HEK293 (cell line): ENCODE data around the gene ZFP36.

ENCODE experiments used
- ZBTB21 ChIP-seq: fragments of 450-650 bp; formaldehyde crosslinking; IDR thresholded peaks from 2 replicates; pipeline ENCODE4 v1.5.1; 2017; ENCODE audit warnings: missing biosample characterization, missing genetic modification characterization
- ZNF19 ChIP-seq: fragments of 450-650 bp; formaldehyde crosslinking; IDR thresholded peaks from 2 replicates; pipeline ENCODE4; 2016; ENCODE audit warnings: missing biosample characterization, missing genetic modification characterization, low read depth
- ZNF335 ChIP-seq: fragments of 450-650 bp; formaldehyde crosslinking; conservative IDR thresholded peaks from 2 replicates; pipeline ENCODE4 v1.5.1; 2016; ENCODE audit warnings: missing biosample characterization, missing genetic modification characterization
- ZNF416 ChIP-seq: fragments of 450-650 bp; formaldehyde crosslinking; IDR thresholded peaks from 2 replicates; pipeline ENCODE4 v1.5.1; 2016; ENCODE audit warnings: missing biosample characterization, missing genetic modification characterization
- ZNF561 ChIP-seq: fragments of 450-650 bp; IDR thresholded peaks from 2 replicates; pipeline ENCODE4 v1.5.1; 2018; ENCODE audit warnings: missing biosample characterization, missing genetic modification characterization, borderline replicate concordance
- ZNF596 ChIP-seq: fragments of 450-650 bp; IDR thresholded peaks from 2 replicates; pipeline ENCODE4 v1.5.0; 2018; ENCODE audit warnings: missing biosample characterization, mild to moderate bottlenecking, missing genetic modification characterization, moderate library complexity
- TF ChIP-seq, protein P1 (sequence below): fragments of 450-650 bp; formaldehyde crosslinking; IDR thresholded peaks from 2 replicates; pipeline ENCODE4 v1.5.1; 2016; ENCODE audit warnings: missing biosample characterization, missing genetic modification characterization
- TF ChIP-seq, protein P2 (sequence below): fragments of 450-650 bp; formaldehyde crosslinking; IDR thresholded peaks from 2 replicates; pipeline ENCODE4 v1.5.1; 2016; ENCODE audit warnings: missing biosample characterization, missing genetic modification characterization

DNA sequence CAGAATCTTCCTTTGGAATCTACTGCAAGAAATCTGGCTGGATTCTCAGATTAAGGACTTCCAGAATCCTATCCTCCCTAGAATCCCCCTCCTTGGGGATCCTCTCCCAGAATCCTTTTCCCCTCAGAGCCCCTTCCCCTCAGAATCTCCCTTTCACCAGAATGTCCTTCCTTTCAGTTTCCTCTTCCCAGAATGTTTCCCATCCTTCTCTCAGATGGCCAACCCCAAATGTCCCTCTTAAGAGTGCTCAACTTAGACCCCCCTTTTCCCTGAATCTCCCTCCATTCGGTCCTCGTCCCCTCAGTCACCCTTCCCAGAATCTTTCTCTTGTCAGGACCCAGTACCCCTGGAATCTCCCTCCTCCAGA lies 29.7 kb downstream of the ZFP36 start:
- no peak for TF ChIP-seq ZNF416 (tag by site-specific recombination)
- TF ChIP-seq ZNF596 (tag by site-specific recombination): no peak
- TF ChIP-seq, protein P1, sequence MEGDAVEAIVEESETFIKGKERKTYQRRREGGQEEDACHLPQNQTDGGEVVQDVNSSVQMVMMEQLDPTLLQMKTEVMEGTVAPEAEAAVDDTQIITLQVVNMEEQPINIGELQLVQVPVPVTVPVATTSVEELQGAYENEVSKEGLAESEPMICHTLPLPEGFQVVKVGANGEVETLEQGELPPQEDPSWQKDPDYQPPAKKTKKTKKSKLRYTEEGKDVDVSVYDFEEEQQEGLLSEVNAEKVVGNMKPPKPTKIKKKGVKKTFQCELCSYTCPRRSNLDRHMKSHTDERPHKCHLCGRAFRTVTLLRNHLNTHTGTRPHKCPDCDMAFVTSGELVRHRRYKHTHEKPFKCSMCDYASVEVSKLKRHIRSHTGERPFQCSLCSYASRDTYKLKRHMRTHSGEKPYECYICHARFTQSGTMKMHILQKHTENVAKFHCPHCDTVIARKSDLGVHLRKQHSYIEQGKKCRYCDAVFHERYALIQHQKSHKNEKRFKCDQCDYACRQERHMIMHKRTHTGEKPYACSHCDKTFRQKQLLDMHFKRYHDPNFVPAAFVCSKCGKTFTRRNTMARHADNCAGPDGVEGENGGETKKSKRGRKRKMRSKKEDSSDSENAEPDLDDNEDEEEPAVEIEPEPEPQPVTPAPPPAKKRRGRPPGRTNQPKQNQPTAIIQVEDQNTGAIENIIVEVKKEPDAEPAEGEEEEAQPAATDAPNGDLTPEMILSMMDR: no peak
- TF ChIP-seq ZNF561 (tag by site-specific recombination): no peak
- no peak; the same call in 1 of the 2 replicates for TF ChIP-seq ZNF335 (tag by site-specific recombination)
- no peak for TF ChIP-seq ZBTB21 (tag by site-specific recombination)
- TF ChIP-seq, protein P2, sequence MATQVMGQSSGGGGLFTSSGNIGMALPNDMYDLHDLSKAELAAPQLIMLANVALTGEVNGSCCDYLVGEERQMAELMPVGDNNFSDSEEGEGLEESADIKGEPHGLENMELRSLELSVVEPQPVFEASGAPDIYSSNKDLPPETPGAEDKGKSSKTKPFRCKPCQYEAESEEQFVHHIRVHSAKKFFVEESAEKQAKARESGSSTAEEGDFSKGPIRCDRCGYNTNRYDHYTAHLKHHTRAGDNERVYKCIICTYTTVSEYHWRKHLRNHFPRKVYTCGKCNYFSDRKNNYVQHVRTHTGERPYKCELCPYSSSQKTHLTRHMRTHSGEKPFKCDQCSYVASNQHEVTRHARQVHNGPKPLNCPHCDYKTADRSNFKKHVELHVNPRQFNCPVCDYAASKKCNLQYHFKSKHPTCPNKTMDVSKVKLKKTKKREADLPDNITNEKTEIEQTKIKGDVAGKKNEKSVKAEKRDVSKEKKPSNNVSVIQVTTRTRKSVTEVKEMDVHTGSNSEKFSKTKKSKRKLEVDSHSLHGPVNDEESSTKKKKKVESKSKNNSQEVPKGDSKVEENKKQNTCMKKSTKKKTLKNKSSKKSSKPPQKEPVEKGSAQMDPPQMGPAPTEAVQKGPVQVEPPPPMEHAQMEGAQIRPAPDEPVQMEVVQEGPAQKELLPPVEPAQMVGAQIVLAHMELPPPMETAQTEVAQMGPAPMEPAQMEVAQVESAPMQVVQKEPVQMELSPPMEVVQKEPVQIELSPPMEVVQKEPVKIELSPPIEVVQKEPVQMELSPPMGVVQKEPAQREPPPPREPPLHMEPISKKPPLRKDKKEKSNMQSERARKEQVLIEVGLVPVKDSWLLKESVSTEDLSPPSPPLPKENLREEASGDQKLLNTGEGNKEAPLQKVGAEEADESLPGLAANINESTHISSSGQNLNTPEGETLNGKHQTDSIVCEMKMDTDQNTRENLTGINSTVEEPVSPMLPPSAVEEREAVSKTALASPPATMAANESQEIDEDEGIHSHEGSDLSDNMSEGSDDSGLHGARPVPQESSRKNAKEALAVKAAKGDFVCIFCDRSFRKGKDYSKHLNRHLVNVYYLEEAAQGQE (tag by site-specific recombination): peak; percentile 48; the same call in 1 of the 2 replicates
- TF ChIP-seq ZNF19: no peak
